ENCODE measurements around the gene ZFP91.

GRCh38 chr11:58622344-58622743, 43.5 kb downstream of the ZFP91 start, which contains the start of gene CNTF:
- TF ChIP-seq GATA2 (IDR thresholded peaks at IDR 0.05; ENCODE audit: low read depth, low read length) (no peak), GATA3 (IDR thresholded peaks at IDR 0.05; ENCODE audit: low read depth, low read length) (no peak)
